Nephron (organoid): ENCODE data around the gene CEBPE.

Source experiments
- H3K27ac Mint-ChIP-seq, 3 experiments: 2 replicates each; pipeline ENCODE4 v1.8.0; 2020; ENCODE audit warnings: mixed read lengths in 3 of 3, mild to moderate bottlenecking in 2 of 3, moderate library complexity in 1 of 3
- H3K27me3 Mint-ChIP-seq: 2 replicates; pipeline ENCODE4 v1.8.0; 2021; ENCODE audit warnings: low read depth, mild to moderate bottlenecking, moderate library complexity, mixed read lengths
- H3K36me3 Mint-ChIP-seq: 2 replicates; pipeline ENCODE4 v1.8.0; 2020; ENCODE audit warnings: low read depth, mixed read lengths
- H3K4me1 Mint-ChIP-seq: 2 replicates; pipeline ENCODE4 v1.8.0; 2020; ENCODE audit warnings: mixed read lengths
- H3K4me3 Mint-ChIP-seq, 3 experiments: 2 replicates each; pipeline ENCODE4 v1.8.0; 2020; ENCODE audit warnings: mild to moderate bottlenecking in 3 of 3, mixed read lengths in 3 of 3, moderate library complexity in 2 of 3
- H3K9me3 Mint-ChIP-seq: 2 replicates; pipeline ENCODE4 v1.8.0; 2020; ENCODE audit warnings: mixed read lengths
- CTCF ChIP-seq, 3 experiments: fragments of 200-600 bp; sonication (generic); IDR thresholded peaks; one replicate each; pipeline ENCODE4 v1.5.0; 2021; ENCODE audit warnings: antibody characterized with exemption in 3 of 3; ENCODE audit not compliant: unreplicated experiment in 3 of 3

The CEBPE gene

GRCh38 chr14:23104070-23104590 is 14.9 kb downstream of the CEBPE start:
- no peak for TF ChIP-seq CTCF (IDR thresholded peaks at IDR 0.05; ENCODE audit: unreplicated experiment in 3 of 3)
- Mint-ChIP-seq H3K27me3 (peaks cover 16% of the 10 kb centered on the region), H3K4me3 (no peak overlapping the region), H3K36me3 (peaks cover 2% of the 10 kb centered on the region), H3K4me1 (peaks cover 17% of the 10 kb centered on the region), H3K9me3 (no peaks in the 10 kb centered on the region), H3K27ac (no peak overlapping the region)

- Mint-ChIP-seq H3K9me3 (no peaks in the 10 kb centered on the region), H3K27ac (no peak overlapping the region), H3K4me1 (peaks cover 17% of the 10 kb centered on the region), H3K27me3 (peaks cover 16% of the 10 kb centered on the region), H3K4me3 (no peak overlapping the region), H3K36me3 (peaks cover 4% of the 10 kb centered on the region)
- no peak for TF ChIP-seq CTCF (IDR thresholded peaks at IDR 0.05; ENCODE audit: unreplicated experiment in 3 of 3)
Observed at GRCh38 chr14:23103581-23103980, 15.5 kb downstream of the CEBPE start.

- Mint-ChIP-seq H3K9me3 (no peaks in the 10 kb centered on the region), H3K4me1 (peaks cover 17% of the 10 kb centered on the region), H3K36me3 (peaks cover 4% of the 10 kb centered on the region), H3K27ac (no peak overlapping the region), H3K4me3 (no peak overlapping the region), H3K27me3 (peaks cover 16% of the 10 kb centered on the region)
- TF ChIP-seq CTCF (IDR thresholded peaks at IDR 0.05; ENCODE audit: unreplicated experiment in 3 of 3): no peak
Observed at GRCh38 chr14:23102801-23103200, 16.3 kb downstream of the CEBPE start.

- no peaks in the 10 kb centered on the region for H3K9me3 Mint-ChIP-seq
- TF ChIP-seq CTCF (IDR thresholded peaks at IDR 0.05; ENCODE audit: unreplicated experiment in 3 of 3): no peak
- peaks cover 16% of the 10 kb centered on the region for H3K27me3 Mint-ChIP-seq
Observed at GRCh38 chr14:23101986-23102625, 16.9 kb downstream of the CEBPE start.

GRCh38 chr14:23101213-23101970 is 17.7 kb downstream of the CEBPE start:
- no peaks in the 10 kb centered on the region for H3K9me3 Mint-ChIP-seq
- no peak overlapping the region for H3K4me3 Mint-ChIP-seq
- no peak overlapping the region for H3K27ac Mint-ChIP-seq
- peaks cover 16% of the 10 kb centered on the region for H3K27me3 Mint-ChIP-seq
- no peak for TF ChIP-seq CTCF (IDR thresholded peaks at IDR 0.05; ENCODE audit: unreplicated experiment in 3 of 3)
- H3K4me1 Mint-ChIP-seq: peaks cover 30% of the 10 kb centered on the region
- H3K36me3 Mint-ChIP-seq: peaks cover 13% of the 10 kb centered on the region

More at GRCh38 chr14:23101986-23102625, 16.9 kb downstream of the CEBPE start:
- Mint-ChIP-seq H3K27ac (no peak overlapping the region), H3K36me3 (peaks cover 11% of the 10 kb centered on the region), H3K4me1 (peaks cover 24% of the 10 kb centered on the region), H3K4me3 (no peak overlapping the region)
